ENCODE data around the gene PHF12. TPM values are rescaled to one million over a fixed set of nuclear protein-coding genes. Genes with fewer than 3 reads are reported as not detected.

The PHF12 gene
- total and polyA plus RNA-seq, 2 of the 8 experiments (the other 6 are each of a cell fraction or from before 2014, with no cell fraction given), result 38.8 to 65.7 TPM

- FAIRE-seq, result no peak
Observed at GRCh38 chr17:28880572-28880945, 70.8 kb downstream of the PHF12 start.

More at GRCh38 chr17:28880572-28880945, 70.8 kb downstream of the PHF12 start:
- no peak overlapping the region for H2AFZ ChIP-seq (ENCODE audit: low read length)
- H2BK5ac ChIP-seq (ENCODE audit: low read depth, low read length), result no peak overlapping the region
- no peaks in the 10 kb centered on the region; the same call in 1 of the 2 replicates for H3K79me1 ChIP-seq (ENCODE audit: low read depth, low read length)
- H2BK120ac ChIP-seq (replicated peaks; ENCODE audit: low read depth, low read length), result no peak overlapping the region
- H2BK20ac ChIP-seq (ENCODE audit: low read length), result no peak overlapping the region
- no peaks in the 10 kb centered on the region for H3K79me2 ChIP-seq (ENCODE audit: control insufficient read depth in 1 of 2, insufficient read depth in 2 of 2, low read length in 2 of 2)
- no peaks in the 10 kb centered on the region for H3K23me2 ChIP-seq (ENCODE audit: low read depth, low read length)
- H4K8ac ChIP-seq (ENCODE audit: extremely low read depth, insufficient read depth, low read length), result no peak overlapping the region; the same call in 1 of the 2 replicates
- TF ChIP-seq KDM5A (IDR thresholded peaks at IDR 0.05; ENCODE audit: low read length) (no peak), RXRA (IDR thresholded peaks at IDR 0.05; ENCODE audit: insufficient read depth, low read depth, low read length) (no peak), GABPA (IDR thresholded peaks at IDR 0.05; ENCODE audit: borderline replicate concordance, insufficient read depth, low read length) (no peak)
- CTCF ChIA-PET (ENCODE audit: partially characterized antibody), result interaction anchor here (0.6 to 5.7 kb wide), 14 partner anchors 10 to 153 kb away, joined by 3 to 73 read pairs (median 8); partner anchors contain the start of genes FLOT2 and TLCD1
- H3K27ac ChIP-seq (ENCODE audit: low read depth, low read length), result no peak overlapping the region
- 96% methylated on average over 10 of the region's 10 CpGs; no CpG with 5 or more reads in 1 of the 2 experiments for WGBS, 2 experiments (ENCODE audit: extremely low coverage in 1 of 2, insufficient coverage in 1 of 2, insufficient read length in 1 of 2, insufficient replicate concordance in 2 of 2, low coverage in 1 of 2, low lambda C conversion rate in 2 of 2, missing lambda C conversion rate in 1 of 2)
- H3K9ac ChIP-seq (replicated peaks in 1 of 4; ENCODE audit: extremely low read depth in 1 of 4, low read depth in 3 of 4, low read length in 3 of 4), result no peak overlapping the region
- peaks cover 0 to 4% of the 10 kb centered on the region in 2 experiments for H4K20me1 ChIP-seq (replicated peaks in 1 of 2; ENCODE audit: control insufficient read depth in 1 of 2, insufficient read depth in 2 of 2, low read length in 2 of 2)
- POLR2A ChIA-PET (ENCODE audit: partially characterized antibody), result interaction anchor here (0.6 to 1.9 kb wide), 2 partner anchors 10 to 164 kb away, joined by 4 to 6 read pairs; no protein-coding TSS in a partner anchor
- H3K56ac ChIP-seq (replicated peaks; ENCODE audit: insufficient read length, low read depth, low read length), result no peak overlapping the region
- H4K91ac ChIP-seq (replicated peaks; ENCODE audit: insufficient read length, low read length), result no peak overlapping the region
- H3K4me1 ChIP-seq (replicated peaks in 1 of 4; ENCODE audit: control insufficient read depth in 3 of 4, insufficient read depth in 4 of 4, low read length in 3 of 4), result no peaks in the 10 kb centered on the region; a peak in 3 of 7 replicates
- no peak overlapping the region for H2BK15ac ChIP-seq (ENCODE audit: low read length)
- no peak overlapping the region for H3K4me3 ChIP-seq (ENCODE audit: extremely low read depth in 1 of 4, insufficient read depth in 2 of 4, low read depth in 3 of 4, low read length in 4 of 4)
- H3K27me3 ChIP-seq (replicated peaks in 1 of 4; ENCODE audit: control insufficient read depth in 3 of 4, extremely low read depth in 1 of 4, insufficient read depth in 3 of 4, low read length in 3 of 4), result no peaks in the 10 kb centered on the region; a peak in 1 of 7 replicates
- no peak for DNase-seq (ENCODE audit: low read depth in 1 of 2, low spot score in 2 of 2)
- no peak overlapping the region for H2BK12ac ChIP-seq (ENCODE audit: low read depth, low read length)
- no peak overlapping the region for H3K4ac ChIP-seq (replicated peaks; ENCODE audit: insufficient read length, low read depth, low read length)
- no peak overlapping the region for H3K4me2 ChIP-seq (ENCODE audit: insufficient read depth in 1 of 2, low read depth in 2 of 2, low read length in 2 of 2)
- no peak overlapping the region for H3K18ac ChIP-seq (ENCODE audit: extremely low read depth, low read length)
- H2AK5ac ChIP-seq (ENCODE audit: low read depth, low read length), result no peak overlapping the region
- H3K36me3 ChIP-seq (ENCODE audit: control insufficient read depth in 2 of 4, insufficient read depth in 4 of 4, low read length in 3 of 4), result peaks cover 9 to 34% (median 24%) of the 10 kb centered on the region in 4 experiments; a peak in 6 of 8 replicates
- H3K23ac ChIP-seq (ENCODE audit: insufficient read length), result no peak overlapping the region
- H3K14ac ChIP-seq (ENCODE audit: insufficient read length), result no peak overlapping the region
- no peak overlapping the region for H4K5ac ChIP-seq (ENCODE audit: insufficient read length, low read depth, low read length)
- H3K9me3 ChIP-seq (ENCODE audit: insufficient read depth in 2 of 2, low read depth in 1 of 2, low read length in 1 of 2), result no peaks in the 10 kb centered on the region
